ENCODE measurements around the gene CACNA1E. TPM values are rescaled to one million over a fixed set of nuclear protein-coding genes. Genes with fewer than 3 reads are reported as not detected.

The CACNA1E gene
- total RNA-seq, 4 donors from 2014 or later: 0.03 to 0.05 TPM; not detected in 2

GRCh38 chr1:181608386-181608785 is 125.1 kb downstream of the CACNA1E start:
- Histone ChIP-seq H3K4me3 (no peak overlapping the region), H3K27ac (no peak overlapping the region), H3K27me3 (peaks cover 0 to 2% (median 0%) of the 10 kb centered on the region in 3 donors), H3K9me3 (no peaks in the 10 kb centered on the region), H3K36me3 (no peaks in the 10 kb centered on the region), H3K4me1 (no peaks in the 10 kb centered on the region)
- intact Hi-C loops (cut with DNase I; ENCODE audit: low total_unique reads): no loop called here
- ATAC-seq: no peak
- in situ Hi-C loops (cut with MboI; ENCODE audit: low sequenced_read_pairs in 4 of 4): no loop called here
- TF ChIP-seq POLR2A (IDR thresholded peaks at IDR 0.05) (no peak), CTCF (IDR thresholded peaks at IDR 0.05 in 4 of 5, conservative IDR thresholded peaks at IDR 0.05 in 1 of 5) (no peak)
- DNase-seq: no peak

GRCh38 chr1:181608948-181609347 is 125.6 kb downstream of the CACNA1E start:
- intact Hi-C loops (cut with DNase I; ENCODE audit: low total_unique reads) (no loop called here), in situ Hi-C loops (cut with MboI; ENCODE audit: low sequenced_read_pairs in 4 of 4) (no loop called here)
- H3K36me3 ChIP-seq: no peaks in the 10 kb centered on the region
- peaks cover 0 to 2% (median 0%) of the 10 kb centered on the region in 3 donors for H3K27me3 ChIP-seq
- ATAC-seq: no peak
- no peak for DNase-seq
- H3K27ac ChIP-seq: no peak overlapping the region
- no peaks in the 10 kb centered on the region for H3K4me1 ChIP-seq
- no peak overlapping the region for H3K4me3 ChIP-seq
- no peaks in the 10 kb centered on the region for H3K9me3 ChIP-seq
- TF ChIP-seq CTCF (IDR thresholded peaks at IDR 0.05 in 4 of 5, conservative IDR thresholded peaks at IDR 0.05 in 1 of 5): no peak
- TF ChIP-seq POLR2A (IDR thresholded peaks at IDR 0.05): no peak

GRCh38 chr1:181612100-181612499 is 128.8 kb downstream of the CACNA1E start:
- no peak overlapping the region for H3K4me3 ChIP-seq
- in situ Hi-C loops (cut with MboI; ENCODE audit: low sequenced_read_pairs in 4 of 4) (no loop called here), intact Hi-C loops (cut with DNase I; ENCODE audit: low total_unique reads) (no loop called here)
- H3K36me3 ChIP-seq: no peaks in the 10 kb centered on the region
- ATAC-seq (no peak), DNase-seq (no peak)
- H3K27me3 ChIP-seq: peaks cover 0 to 2% (median 0%) of the 10 kb centered on the region in 3 donors
- TF ChIP-seq POLR2A (IDR thresholded peaks at IDR 0.05) (no peak), CTCF (IDR thresholded peaks at IDR 0.05 in 4 of 5, conservative IDR thresholded peaks at IDR 0.05 in 1 of 5) (no peak)
- H3K4me1 ChIP-seq: no peaks in the 10 kb centered on the region
- no peaks in the 10 kb centered on the region for H3K9me3 ChIP-seq
- no peak overlapping the region for H3K27ac ChIP-seq

- intact Hi-C loops (cut with DNase I; ENCODE audit: low total_unique reads): no loop called here
- no peak for ATAC-seq
- in situ Hi-C loops (cut with MboI; ENCODE audit: low sequenced_read_pairs in 4 of 4): no loop called here
Observed at GRCh38 chr1:181618559-181618958, 135.2 kb downstream of the CACNA1E start.

More at GRCh38 chr1:181618559-181618958, 135.2 kb downstream of the CACNA1E start:
- DNase-seq: no peak
- Histone ChIP-seq H3K36me3 (no peaks in the 10 kb centered on the region), H3K27ac (no peak overlapping the region), H3K4me3 (no peak overlapping the region), H3K4me1 (no peaks in the 10 kb centered on the region), H3K27me3 (no peaks in the 10 kb centered on the region), H3K9me3 (no peaks in the 10 kb centered on the region)
- no peak for TF ChIP-seq CTCF (IDR thresholded peaks at IDR 0.05 in 4 of 5, conservative IDR thresholded peaks at IDR 0.05 in 1 of 5)
- no peak for TF ChIP-seq POLR2A (IDR thresholded peaks at IDR 0.05)

All from gastrocnemius medialis (tissue), 4 donors.